ENCODE data around the gene USP3.

Gene USP3

GRCh38 chr15:63554337-63554927 lies 50.0 kb downstream of the USP3 start:
- H3K4me3 ChIP-seq (ENCODE audit: extremely low read depth, insufficient read depth, low read length, poor library complexity, severe bottlenecking) = no peak overlapping the region
- H3K27ac ChIP-seq (ENCODE audit: low read depth, low read length, severe bottlenecking) = no peak overlapping the region
- no CpG with 5 or more reads among the region's 2 CpGs for WGBS, 2 experiments (ENCODE audit: insufficient coverage in 2 of 2)
- H3K9me3 ChIP-seq (ENCODE audit: control insufficient read depth, low read length) = no peaks in the 10 kb centered on the region
- H3K36me3 ChIP-seq (ENCODE audit: control insufficient read depth, insufficient read depth, low read length) = peaks cover 34% of the 10 kb centered on the region
- peaks cover 15% of the 10 kb centered on the region for H3K4me1 ChIP-seq (ENCODE audit: control insufficient read depth, insufficient read depth, low read length, poor library complexity, severe bottlenecking)

GRCh38 chr15:63555507-63555906 lies 51.1 kb downstream of the USP3 start:
- Histone ChIP-seq H3K4me1 (ENCODE audit: control insufficient read depth, insufficient read depth, low read length, poor library complexity, severe bottlenecking) (peaks cover 15% of the 10 kb centered on the region), H3K9me3 (ENCODE audit: control insufficient read depth, low read length) (no peaks in the 10 kb centered on the region), H3K36me3 (ENCODE audit: control insufficient read depth, insufficient read depth, low read length) (peaks cover 40% of the 10 kb centered on the region), H3K4me3 (ENCODE audit: extremely low read depth, insufficient read depth, low read length, poor library complexity, severe bottlenecking) (no peak overlapping the region), H3K27ac (ENCODE audit: low read depth, low read length, severe bottlenecking) (no peak overlapping the region)

GRCh38 chr15:63556246-63556645 lies 51.9 kb downstream of the USP3 start:
- 100% methylated on average over 2 of the region's 6 CpGs; no CpG with 5 or more reads in 1 of the 2 experiments for WGBS, 2 experiments (ENCODE audit: insufficient coverage in 2 of 2)
- H3K36me3 ChIP-seq (ENCODE audit: control insufficient read depth, insufficient read depth, low read length) = peaks cover 48% of the 10 kb centered on the region

GRCh38 chr15:63556736-63557135 lies 52.3 kb downstream of the USP3 start:
- H3K36me3 ChIP-seq (ENCODE audit: control insufficient read depth, insufficient read depth, low read length) = peaks cover 53% of the 10 kb centered on the region
- H3K4me3 ChIP-seq (ENCODE audit: extremely low read depth, insufficient read depth, low read length, poor library complexity, severe bottlenecking) = no peak overlapping the region
- H3K27ac ChIP-seq (ENCODE audit: low read depth, low read length, severe bottlenecking) = no peak overlapping the region
- peaks cover 15% of the 10 kb centered on the region for H3K4me1 ChIP-seq (ENCODE audit: control insufficient read depth, insufficient read depth, low read length, poor library complexity, severe bottlenecking)
- no peaks in the 10 kb centered on the region for H3K9me3 ChIP-seq (ENCODE audit: control insufficient read depth, low read length)
- WGBS, 2 experiments (ENCODE audit: insufficient coverage in 2 of 2) = 92 to 99% methylated on average over 5 to 7 of the region's 7 CpGs

More at GRCh38 chr15:63556246-63556645, 51.9 kb downstream of the USP3 start:
- Histone ChIP-seq H3K4me1 (ENCODE audit: control insufficient read depth, insufficient read depth, low read length, poor library complexity, severe bottlenecking) (peaks cover 15% of the 10 kb centered on the region), H3K9me3 (ENCODE audit: control insufficient read depth, low read length) (no peaks in the 10 kb centered on the region), H3K4me3 (ENCODE audit: extremely low read depth, insufficient read depth, low read length, poor library complexity, severe bottlenecking) (no peak overlapping the region), H3K27ac (ENCODE audit: low read depth, low read length, severe bottlenecking) (no peak overlapping the region)

GRCh38 chr15:63559753-63560152 lies 55.4 kb downstream of the USP3 start:
- Histone ChIP-seq H3K27ac (ENCODE audit: low read depth, low read length, severe bottlenecking) (no peak overlapping the region), H3K36me3 (ENCODE audit: control insufficient read depth, insufficient read depth, low read length) (peaks cover 64% of the 10 kb centered on the region), H3K9me3 (ENCODE audit: control insufficient read depth, low read length) (no peaks in the 10 kb centered on the region), H3K4me3 (ENCODE audit: extremely low read depth, insufficient read depth, low read length, poor library complexity, severe bottlenecking) (no peak overlapping the region), H3K4me1 (ENCODE audit: control insufficient read depth, insufficient read depth, low read length, poor library complexity, severe bottlenecking) (no peaks in the 10 kb centered on the region)
- 86 to 100% methylated on average over 2 to 5 of the region's 5 CpGs for WGBS, 2 experiments (ENCODE audit: insufficient coverage in 2 of 2)

- no peaks in the 10 kb centered on the region for H3K9me3 ChIP-seq (ENCODE audit: control insufficient read depth, low read length)
- 74 to 90% methylated on average over 3 to 5 of the region's 6 CpGs for WGBS, 2 experiments (ENCODE audit: insufficient coverage in 2 of 2)
- no peak overlapping the region for H3K4me3 ChIP-seq (ENCODE audit: extremely low read depth, insufficient read depth, low read length, poor library complexity, severe bottlenecking)
- H3K36me3 ChIP-seq (ENCODE audit: control insufficient read depth, insufficient read depth, low read length) = peaks cover 68% of the 10 kb centered on the region
- H3K4me1 ChIP-seq (ENCODE audit: control insufficient read depth, insufficient read depth, low read length, poor library complexity, severe bottlenecking) = no peaks in the 10 kb centered on the region
- no peak overlapping the region for H3K27ac ChIP-seq (ENCODE audit: low read depth, low read length, severe bottlenecking)
These were observed 56.5 kb downstream of the USP3 start for GRCh38 chr15:63560741-63561448.

GRCh38 chr15:63564093-63564492 lies 59.7 kb downstream of the USP3 start:
- Histone ChIP-seq H3K36me3 (ENCODE audit: control insufficient read depth, insufficient read depth, low read length) (peaks cover 57% of the 10 kb centered on the region), H3K4me3 (ENCODE audit: extremely low read depth, insufficient read depth, low read length, poor library complexity, severe bottlenecking) (no peak overlapping the region), H3K27ac (ENCODE audit: low read depth, low read length, severe bottlenecking) (no peak overlapping the region), H3K9me3 (ENCODE audit: control insufficient read depth, low read length) (no peaks in the 10 kb centered on the region), H3K4me1 (ENCODE audit: control insufficient read depth, insufficient read depth, low read length, poor library complexity, severe bottlenecking) (no peaks in the 10 kb centered on the region)
- 83 to 96% methylated on average over 1 to 2 of the region's 3 CpGs for WGBS, 2 experiments (ENCODE audit: insufficient coverage in 2 of 2)

- no peak overlapping the region for H3K27ac ChIP-seq (ENCODE audit: low read depth, low read length, severe bottlenecking)
- no peaks in the 10 kb centered on the region for H3K4me1 ChIP-seq (ENCODE audit: control insufficient read depth, insufficient read depth, low read length, poor library complexity, severe bottlenecking)
- WGBS, 2 experiments (ENCODE audit: insufficient coverage in 2 of 2) = 100% methylated on average over 1 of the region's 2 CpGs
- H3K4me3 ChIP-seq (ENCODE audit: extremely low read depth, insufficient read depth, low read length, poor library complexity, severe bottlenecking) = no peak overlapping the region
- H3K36me3 ChIP-seq (ENCODE audit: control insufficient read depth, insufficient read depth, low read length) = peaks cover 60% of the 10 kb centered on the region
- no peaks in the 10 kb centered on the region for H3K9me3 ChIP-seq (ENCODE audit: control insufficient read depth, low read length)
These were observed 61.3 kb downstream of the USP3 start for GRCh38 chr15:63565536-63566186.

- H3K36me3 ChIP-seq (ENCODE audit: control insufficient read depth, insufficient read depth, low read length) = peaks cover 53% of the 10 kb centered on the region
- no peak overlapping the region for H3K4me3 ChIP-seq (ENCODE audit: extremely low read depth, insufficient read depth, low read length, poor library complexity, severe bottlenecking)
- 100% methylated on average over 1 of the region's 7 CpGs; no CpG with 5 or more reads in 1 of the 2 experiments for WGBS, 2 experiments (ENCODE audit: insufficient coverage in 2 of 2)
- H3K27ac ChIP-seq (ENCODE audit: low read depth, low read length, severe bottlenecking) = no peak overlapping the region
- H3K4me1 ChIP-seq (ENCODE audit: control insufficient read depth, insufficient read depth, low read length, poor library complexity, severe bottlenecking) = no peaks in the 10 kb centered on the region
- H3K9me3 ChIP-seq (ENCODE audit: control insufficient read depth, low read length) = no peaks in the 10 kb centered on the region
These were observed 68.5 kb downstream of the USP3 start for GRCh38 chr15:63572749-63573464.

GRCh38 chr15:63573533-63573932 lies 69.1 kb downstream of the USP3 start:
- no peaks in the 10 kb centered on the region for H3K4me1 ChIP-seq (ENCODE audit: control insufficient read depth, insufficient read depth, low read length, poor library complexity, severe bottlenecking)
- no peaks in the 10 kb centered on the region for H3K9me3 ChIP-seq (ENCODE audit: control insufficient read depth, low read length)
- no peak overlapping the region for H3K4me3 ChIP-seq (ENCODE audit: extremely low read depth, insufficient read depth, low read length, poor library complexity, severe bottlenecking)
- H3K27ac ChIP-seq (ENCODE audit: low read depth, low read length, severe bottlenecking) = no peak overlapping the region
- peaks cover 48% of the 10 kb centered on the region for H3K36me3 ChIP-seq (ENCODE audit: control insufficient read depth, insufficient read depth, low read length)
